Jurkat, Clone E6-1 (cell line): ENCODE results near the gene CYP4V2. TPM values are rescaled to one million over a fixed set of nuclear protein-coding genes. Genes with fewer than 3 reads are reported as not detected.

Experiments used
- DNase-seq: peaks from one replicate; pipeline ENCODE4 v3.0.0-alpha.2; 2011; ENCODE audit warnings: low read depth, low spot score
- H3K4me3 ChIP-seq: 2 replicates; pipeline ENCODE4 v1.5.1; 2011; ENCODE audit warnings: mild to moderate bottlenecking, low read length, control low read depth, moderate library complexity
- polyA plus RNA-seq: library from polyadenylated mRNA; unstranded; fragments of >200 nt; gene quantifications from one replicate; pipeline ENCODE4 v1.2.1, GENCODE V29; 2012; ENCODE audit warnings: missing spikeins; ENCODE audit not compliant: insufficient read length, insufficient read depth

Gene CYP4V2
- polyA plus RNA-seq: 7.8 TPM

DNA sequence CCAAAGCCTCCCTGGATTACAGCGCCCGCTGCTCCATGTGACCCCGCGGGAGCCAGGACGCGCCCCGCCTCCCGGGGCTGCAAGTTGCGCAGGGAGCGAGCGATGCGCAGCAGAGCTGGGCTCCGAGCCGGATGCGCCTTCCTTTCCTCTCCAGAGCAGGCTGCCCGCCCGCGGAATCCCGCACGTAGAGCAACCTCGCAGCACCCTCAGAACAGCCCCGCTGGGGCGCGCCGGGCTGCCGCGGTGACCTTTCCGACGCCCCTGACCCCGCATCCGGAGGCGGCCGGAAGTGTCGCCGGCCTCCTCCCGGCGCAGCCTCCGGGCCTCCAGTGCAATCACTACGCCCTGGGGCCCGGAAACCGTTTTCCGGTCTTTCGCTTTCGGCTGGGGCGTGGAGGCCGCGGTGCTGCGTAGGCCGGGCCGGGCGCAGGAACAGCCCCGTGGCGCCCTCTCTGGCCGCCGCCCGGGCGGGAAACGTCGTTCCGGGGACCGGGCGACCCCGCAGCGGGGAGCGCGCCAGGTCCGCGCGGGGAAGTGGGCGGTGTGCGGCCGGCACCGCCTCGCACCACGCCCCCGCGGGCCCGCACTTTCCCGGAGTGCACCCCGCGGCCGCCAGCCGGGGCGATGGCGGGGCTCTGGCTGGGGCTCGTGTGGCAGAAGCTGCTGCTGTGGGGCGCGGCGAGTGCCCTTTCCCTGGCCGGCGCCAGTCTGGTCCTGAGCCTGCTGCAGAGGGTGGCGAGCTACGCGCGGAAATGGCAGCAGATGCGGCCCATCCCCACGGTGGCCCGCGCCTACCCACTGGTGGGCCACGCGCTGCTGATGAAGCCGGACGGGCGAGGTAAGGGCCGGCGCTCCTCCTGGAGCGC is at the start of gene CYP4V2:
CYP4V2 (plus strand) TSS at position 368 of the 866 bp plus-strand sequence; CDS start at position 625, 257 bp downstream.
- peak within 1 kb of the TSS; percentile 86 for H3K4me3 ChIP-seq
- peak; percentile 78 for DNase-seq

DNA sequence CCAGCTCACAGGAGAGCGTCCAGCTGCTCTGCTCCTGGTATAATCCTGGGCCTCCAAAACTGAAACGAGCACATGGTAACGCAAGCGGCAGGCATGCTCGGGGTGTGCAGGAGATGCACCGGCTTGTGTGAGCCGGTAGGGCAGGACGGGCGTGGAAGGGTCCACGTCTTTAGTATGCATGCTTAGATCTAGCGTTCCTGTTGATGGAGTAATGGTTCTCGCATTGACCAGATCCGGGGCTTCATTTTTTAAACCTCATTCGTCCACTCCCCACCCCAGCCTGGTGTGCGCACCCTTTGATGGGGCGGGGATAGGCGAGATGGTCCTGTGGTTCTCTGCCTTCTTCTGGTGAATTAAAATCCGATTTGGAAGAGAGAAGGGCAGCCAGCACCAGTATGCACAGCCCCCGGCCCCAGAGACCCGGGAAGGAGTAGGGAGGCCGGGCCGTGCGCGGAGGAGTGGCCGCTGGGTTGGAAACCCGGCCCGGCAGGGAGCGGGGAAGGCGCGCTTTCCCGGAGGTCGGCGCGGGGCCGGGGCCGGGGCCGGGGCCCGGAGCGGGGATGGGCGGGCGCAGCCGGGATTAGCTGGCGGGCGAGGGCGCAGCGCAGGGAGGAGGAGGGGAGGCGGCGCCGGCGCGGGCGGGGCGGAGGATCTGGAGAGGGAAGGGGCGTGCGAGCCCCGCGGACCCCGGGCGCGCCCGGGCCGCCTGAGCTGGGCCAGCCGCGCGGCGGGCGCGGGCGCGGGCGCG is 47.0 kb upstream of the CYP4V2 start:
- H3K4me3 ChIP-seq: no peak overlapping the region
- no peak for DNase-seq

GRCh38 chr4:186144946-186145569 is 46.3 kb upstream of the CYP4V2 start:
- DNase-seq: no peak
- H3K4me3 ChIP-seq: no peak overlapping the region

GRCh38 chr4:186146458-186146857 is 44.9 kb upstream of the CYP4V2 start:
- H3K4me3 ChIP-seq: no peak overlapping the region
- no peak for DNase-seq

- H3K4me3 ChIP-seq: no peak overlapping the region
- DNase-seq: no peak
These were observed 42.9 kb upstream of the CYP4V2 start for GRCh38 chr4:186148336-186148975.

GRCh38 chr4:186149872-186150271 is 41.5 kb upstream of the CYP4V2 start:
- no peak for DNase-seq
- H3K4me3 ChIP-seq: no peak overlapping the region

GRCh38 chr4:186150926-186151325 is 40.4 kb upstream of the CYP4V2 start:
- no peak overlapping the region for H3K4me3 ChIP-seq
- DNase-seq: no peak

DNA sequence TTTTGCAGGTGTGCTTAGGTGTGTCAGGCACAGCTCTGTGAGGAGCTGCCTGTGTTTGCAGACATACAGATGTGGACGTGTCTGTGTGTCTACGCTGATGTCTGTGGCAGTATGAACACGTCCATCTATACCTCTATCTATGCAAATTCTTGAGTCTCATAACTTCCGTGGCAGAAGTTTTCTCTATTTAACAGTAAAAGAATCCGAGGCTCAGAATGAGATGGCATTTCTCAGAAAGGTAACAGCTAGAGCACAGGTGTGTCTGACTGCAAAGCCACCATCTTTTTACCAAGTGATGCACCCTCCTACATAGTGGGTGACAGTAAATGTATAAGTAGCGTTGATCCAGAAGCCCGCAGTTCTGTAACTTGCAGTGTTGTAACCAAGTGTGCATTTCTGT is 39.9 kb upstream of the CYP4V2 start:
- H3K4me3 ChIP-seq: no peak overlapping the region
- no peak for DNase-seq

GRCh38 chr4:186158021-186158813 is 33.1 kb upstream of the CYP4V2 start:
- no peak overlapping the region for H3K4me3 ChIP-seq
- no peak for DNase-seq

GRCh38 chr4:186158966-186159365 is 32.4 kb upstream of the CYP4V2 start:
- H3K4me3 ChIP-seq: no peak overlapping the region

GRCh38 chr4:186159613-186160012 is 31.8 kb upstream of the CYP4V2 start:
- no peak for DNase-seq
- no peak overlapping the region for H3K4me3 ChIP-seq

More at GRCh38 chr4:186158966-186159365, 32.4 kb upstream of the CYP4V2 start:
- DNase-seq: no peak

DNA sequence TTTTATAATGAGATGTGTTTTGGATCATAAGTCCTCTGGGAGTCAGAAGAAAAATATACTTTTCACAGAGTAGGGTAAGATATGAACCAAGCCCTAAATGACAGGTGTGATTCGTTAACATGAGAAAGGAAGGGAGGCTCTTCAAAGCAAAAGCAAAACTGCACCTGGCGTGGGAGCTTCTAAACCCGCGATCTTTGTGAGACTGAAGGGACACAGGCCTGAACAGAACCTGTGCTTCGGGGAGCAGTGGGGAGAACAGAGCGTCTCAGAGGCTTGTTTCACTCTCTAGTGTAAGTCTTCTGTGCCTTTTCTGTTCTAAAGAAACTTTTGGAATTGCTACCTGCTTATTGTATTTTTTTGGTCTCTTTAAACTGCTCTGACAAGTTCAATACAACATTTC is 30.2 kb upstream of the CYP4V2 start:
- DNase-seq: peak; percentile 17
- H3K4me3 ChIP-seq: no peak overlapping the region

DNA sequence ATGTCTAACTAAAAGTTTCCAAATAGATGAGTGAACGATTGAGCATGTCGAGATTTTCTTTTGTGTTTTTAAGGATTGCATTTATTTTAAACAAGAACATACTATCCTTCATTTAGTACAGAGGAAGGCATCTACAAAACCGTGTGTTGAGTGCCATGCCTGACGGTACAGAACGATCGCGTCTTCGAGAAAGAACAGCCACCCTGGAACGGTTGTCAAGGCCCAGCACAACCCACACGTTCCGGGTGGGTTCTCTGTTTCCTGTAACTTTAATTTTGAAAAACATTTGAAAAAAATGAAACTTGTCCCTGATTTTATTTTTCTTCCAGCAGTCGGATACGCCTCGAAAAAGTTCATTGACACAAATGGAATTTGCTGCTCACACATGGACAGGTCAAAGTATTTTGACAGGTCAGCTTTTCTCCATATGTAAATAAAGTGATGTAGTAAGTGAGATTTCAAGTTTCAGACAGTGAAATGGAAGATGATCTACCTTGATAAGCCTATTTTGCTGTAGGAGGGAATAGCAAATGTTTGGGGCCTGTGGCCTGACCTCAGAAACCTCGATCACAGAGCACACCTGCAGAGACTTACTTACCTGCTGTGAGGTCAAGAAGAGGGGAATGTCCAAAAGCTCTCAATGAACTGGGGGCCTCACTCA is 24.4 kb upstream of the CYP4V2 start:
- no peak for DNase-seq
- no peak overlapping the region for H3K4me3 ChIP-seq

- DNase-seq: no peak
- H3K4me3 ChIP-seq: no peak overlapping the region
These were observed 23.8 kb upstream of the CYP4V2 start for GRCh38 chr4:186167605-186168004.

DNA sequence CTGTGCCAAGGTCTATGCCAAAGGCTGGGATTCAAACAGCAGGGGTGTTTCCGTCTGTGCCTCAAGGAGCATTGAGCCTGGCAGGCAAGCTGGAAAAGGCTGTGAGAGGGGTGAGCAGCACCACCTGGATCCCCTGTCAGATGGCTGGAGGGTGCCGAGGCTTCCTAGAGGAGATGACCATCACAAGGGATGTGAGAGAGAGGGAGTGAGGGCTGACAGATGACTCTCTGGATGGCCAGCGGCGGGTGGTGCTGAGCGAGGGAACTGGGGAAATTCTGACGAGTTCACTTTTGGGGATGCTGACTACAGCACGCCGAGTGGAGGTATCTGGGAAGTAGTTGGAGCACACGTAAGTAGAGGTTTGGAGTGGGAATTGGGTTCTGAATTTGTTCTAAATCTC is 22.6 kb upstream of the CYP4V2 start:
- no peak overlapping the region for H3K4me3 ChIP-seq
- no peak for DNase-seq

DNA sequence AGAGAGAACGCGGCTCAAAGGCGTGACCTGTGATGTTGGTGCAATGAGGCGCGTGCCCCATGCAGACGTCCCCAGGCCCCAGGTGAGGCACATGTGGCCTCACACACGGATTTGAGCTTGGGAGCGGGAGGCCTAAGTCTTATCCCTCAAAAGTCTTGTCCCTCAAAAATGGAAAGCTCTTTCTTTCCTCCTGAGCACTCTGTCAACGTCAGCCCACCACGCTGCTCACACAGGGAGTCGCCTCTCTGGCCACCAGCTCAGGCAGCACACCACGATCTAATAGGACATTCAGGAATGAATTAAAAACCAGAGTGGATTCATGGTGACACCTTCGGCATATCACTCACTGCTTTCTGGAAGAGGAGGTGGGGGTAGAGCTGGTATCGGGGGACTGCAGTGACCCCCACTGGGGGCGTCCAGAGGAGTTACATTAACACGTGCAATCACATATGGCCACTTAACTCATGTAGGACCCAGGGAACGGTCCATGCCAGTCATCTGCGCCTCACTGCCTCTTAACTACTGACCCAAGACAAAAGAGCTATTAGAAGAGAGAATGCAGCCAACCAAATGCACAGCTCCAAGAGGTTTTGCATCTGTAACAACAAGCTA is 21.9 kb upstream of the CYP4V2 start:
- DNase-seq: no peak
- H3K4me3 ChIP-seq: no peak overlapping the region

- no peak overlapping the region for H3K4me3 ChIP-seq
- DNase-seq: no peak
These were observed 21.2 kb upstream of the CYP4V2 start for GRCh38 chr4:186169945-186170802.
